Spleen (tissue), 11 donors: ENCODE data around the gene CSH2. TPM values are rescaled to one million over a fixed set of nuclear protein-coding genes. Genes with fewer than 3 reads are reported as not detected.
A peak's percentile ranks its signal among the peaks of the same experiment; 100 is the strongest.

ENCODE experiments used
- DNase-seq: peaks from one replicate; pipeline ENCODE4 v3.0.0-alpha.2; 2020
- H3K27ac ChIP-seq, 8 donors: fragments of 200-600 bp; sonication (generic) in 7 of 8; 1 replicate in 4 of 8; 2 replicates in 4 of 8; pipeline versions ENCODE4 v1.5.0 to v1.8.0; 2016 to 2021; ENCODE audit warnings: inconsistent platforms in 4 of 8, mild to moderate bottlenecking in 4 of 8, moderate library complexity in 1 of 8
- H3K27me3 ChIP-seq, 7 donors: fragments of 200-600 bp; sonication (generic) in 6 of 7; replicated peaks in 1 of 7; 1 replicate in 4 of 7; 2 replicates in 3 of 7; pipeline versions ENCODE4 v1.5.0 to v1.8.0; 2016 to 2021; ENCODE audit warnings: inconsistent platforms in 3 of 7, mild to moderate bottlenecking in 1 of 7
- H3K36me3 ChIP-seq, 6 donors: fragments of 200-600 bp; sonication (generic) in 5 of 6; 1 replicate in 4 of 6; 2 replicates in 2 of 6; pipeline versions ENCODE4 v1.5.0 to v1.8.0; 2016 to 2021; ENCODE audit warnings: inconsistent platforms in 2 of 6
- H3K4me1 ChIP-seq, 6 donors: fragments of 200-600 bp; sonication (generic) in 5 of 6; 1 replicate in 3 of 6; 2 replicates in 3 of 6; pipeline versions ENCODE4 v1.5.0 to v1.8.0; 2016 to 2021; ENCODE audit warnings: inconsistent platforms in 3 of 6
- H3K4me3 ChIP-seq, 8 donors: fragments of 200-600 bp; sonication (generic) in 7 of 8; 1 replicate in 4 of 8; 2 replicates in 4 of 8; pipeline versions ENCODE4 v1.5.0 to v1.8.0; 2016 to 2021; ENCODE audit warnings: inconsistent platforms in 4 of 8, mild to moderate bottlenecking in 4 of 8, moderate library complexity in 2 of 8
- H3K9me3 ChIP-seq, 8 donors: fragments of 200-600 bp; sonication (generic) in 7 of 8; 1 replicate in 4 of 8; 2 replicates in 4 of 8; pipeline versions ENCODE4 v1.5.0 to v1.8.0; 2016 to 2021; ENCODE audit warnings: inconsistent platforms in 4 of 8
- POLR2A ChIP-seq, 3 donors: fragments of 450-650 bp; IDR thresholded peaks; one replicate each; pipeline ENCODE4 v1.5.1; 2017; ENCODE audit warnings: antibody characterized with exemption in 3 of 3, mild to moderate bottlenecking in 1 of 3
- POLR2AphosphoS5 ChIP-seq, 3 donors: sonication (generic); formaldehyde crosslinking; IDR thresholded peaks; one replicate each; pipeline ENCODE4 v1.5.1; 2017; ENCODE audit warnings: antibody characterized with exemption in 3 of 3
- WGBS, 5 donors: extraction: QIAGEN DNeasy Blood & Tissue Kit in 3 of 5; methylation state at CpG; one replicate each; pipeline versions ENCODE4 v1.1.5 to v1.1.7; 2013 to 2018; 5-methylcytosine and 5-hydroxymethylcytosine counted together
- intact Hi-C: fragments of 100-400 bp; cut with DNase I; formaldehyde crosslinking; loops from one replicate; pipeline ENCODE4 v1.15.0; 2023; ENCODE audit warnings: low total_unique reads
- polyA plus RNA-seq, 3 donors: library from polyadenylated mRNA; stranded (reverse); fragments of 200-250 nt; gene quantifications; one replicate each; pipeline ENCODE4 v1.2.1, GENCODE V29; 2013
- small RNA-seq, 4 donors: library from RNA; depleted of rRNA; stranded (forward); fragments of <200 nt; gene quantifications; one replicate each; pipeline ENCODE3, GENCODE V24; 2016
- total RNA-seq, 7 donors: library from RNA; depleted of rRNA in 3 of 7; stranded (reverse); fragments of >200 nt in 3 of 7; fragmentation: NEBNext Ultra II Directional in 4 of 7; extraction: Animal tissue kit (Norgen Biotek cat#: 25700) in 4 of 7; gene quantifications; one replicate each; pipeline versions ENCODE4 v1.1.0 to v1.2.1, GENCODE V29; 2016 to 2021
- TF ChIP-seq, protein P1 (sequence below), 11 experiments: fragments of 200-600 bp in 7 of 11; fragments of 450-650 bp in 4 of 11; sonication (generic) in 4 of 11; IDR thresholded peaks in 8 of 11; conservative IDR thresholded peaks in 3 of 11; 1 replicate in 7 of 11; 2 replicates in 4 of 11; pipeline versions ENCODE4 v1.4.0 to v1.8.0; 2016 to 2021; ENCODE audit warnings: antibody characterized with exemption in 11 of 11, inconsistent platforms in 4 of 11, mild to moderate bottlenecking in 1 of 11
- donor health status: healthy with polysubstance abuse.
- donor health status: DM: no; HTN: no; CAD: no; lungs with moderate emphysema.
- donor health status: DM: no; HTN: no; CAD: no.
- donor health status: Bipolar disorder and iron deficiency.
- donor health status: healthy.
- donor health status: DM: no; HTN: no; CAD: no.
- donor health status: DM: yes; HTN: yes; CAD: no.

The CSH2 gene
- total and polyA plus RNA-seq, 10 donors: not detected

DNA sequence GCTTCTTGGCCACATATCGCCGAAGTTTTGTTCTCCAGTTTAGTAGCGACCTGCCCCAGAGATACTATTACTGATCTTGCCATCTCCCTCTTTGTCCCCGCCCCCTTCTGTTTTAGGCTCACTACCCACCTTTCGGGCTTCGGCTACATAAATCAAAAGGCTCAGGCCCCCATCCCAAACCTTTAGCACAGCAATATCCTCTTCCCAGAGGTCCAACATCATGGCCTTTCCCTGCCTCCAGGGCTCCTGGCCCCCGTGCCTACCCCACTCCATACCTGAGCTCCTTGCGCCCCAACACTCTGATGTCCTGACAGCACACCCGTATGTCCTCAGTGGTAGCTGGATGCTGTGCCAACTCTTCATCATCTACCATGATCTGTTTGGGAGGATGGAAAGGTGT lies 49.1 kb downstream of the CSH2 start:
- no peak overlapping the region for H3K4me3 ChIP-seq
- 94 to 97% (median 97%) methylated on average over 9 of the region's 9 CpGs for WGBS, 5 donors
- H3K4me1 ChIP-seq: peaks cover 24 to 91% (median 48%) of the 10 kb centered on the region in 6 donors
- no peak for DNase-seq
- intact Hi-C loops: loop anchor here (10.0 kb wide), 2 partner anchors 50 to 130 kb away; partner anchors contain the start of genes CCDC47 and DDX42
- no peaks in the 10 kb centered on the region for H3K27me3 ChIP-seq
- TF ChIP-seq POLR2AphosphoS5 (IDR thresholded peaks at IDR 0.05) (no peak), POLR2A (IDR thresholded peaks at IDR 0.05) (no peak)
- TF ChIP-seq, protein P1, sequence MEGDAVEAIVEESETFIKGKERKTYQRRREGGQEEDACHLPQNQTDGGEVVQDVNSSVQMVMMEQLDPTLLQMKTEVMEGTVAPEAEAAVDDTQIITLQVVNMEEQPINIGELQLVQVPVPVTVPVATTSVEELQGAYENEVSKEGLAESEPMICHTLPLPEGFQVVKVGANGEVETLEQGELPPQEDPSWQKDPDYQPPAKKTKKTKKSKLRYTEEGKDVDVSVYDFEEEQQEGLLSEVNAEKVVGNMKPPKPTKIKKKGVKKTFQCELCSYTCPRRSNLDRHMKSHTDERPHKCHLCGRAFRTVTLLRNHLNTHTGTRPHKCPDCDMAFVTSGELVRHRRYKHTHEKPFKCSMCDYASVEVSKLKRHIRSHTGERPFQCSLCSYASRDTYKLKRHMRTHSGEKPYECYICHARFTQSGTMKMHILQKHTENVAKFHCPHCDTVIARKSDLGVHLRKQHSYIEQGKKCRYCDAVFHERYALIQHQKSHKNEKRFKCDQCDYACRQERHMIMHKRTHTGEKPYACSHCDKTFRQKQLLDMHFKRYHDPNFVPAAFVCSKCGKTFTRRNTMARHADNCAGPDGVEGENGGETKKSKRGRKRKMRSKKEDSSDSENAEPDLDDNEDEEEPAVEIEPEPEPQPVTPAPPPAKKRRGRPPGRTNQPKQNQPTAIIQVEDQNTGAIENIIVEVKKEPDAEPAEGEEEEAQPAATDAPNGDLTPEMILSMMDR (IDR thresholded peaks at IDR 0.05 in 8 of 11, conservative IDR thresholded peaks at IDR 0.05 in 3 of 11): no peak
- H3K9me3 ChIP-seq: no peaks in the 10 kb centered on the region
- peak overlapping the region in 3 of 8 donors; percentile 32 to 94 (median 53) for H3K27ac ChIP-seq
- H3K36me3 ChIP-seq: peaks cover 0 to 75% (median 65%) of the 10 kb centered on the region in 6 donors

DNA sequence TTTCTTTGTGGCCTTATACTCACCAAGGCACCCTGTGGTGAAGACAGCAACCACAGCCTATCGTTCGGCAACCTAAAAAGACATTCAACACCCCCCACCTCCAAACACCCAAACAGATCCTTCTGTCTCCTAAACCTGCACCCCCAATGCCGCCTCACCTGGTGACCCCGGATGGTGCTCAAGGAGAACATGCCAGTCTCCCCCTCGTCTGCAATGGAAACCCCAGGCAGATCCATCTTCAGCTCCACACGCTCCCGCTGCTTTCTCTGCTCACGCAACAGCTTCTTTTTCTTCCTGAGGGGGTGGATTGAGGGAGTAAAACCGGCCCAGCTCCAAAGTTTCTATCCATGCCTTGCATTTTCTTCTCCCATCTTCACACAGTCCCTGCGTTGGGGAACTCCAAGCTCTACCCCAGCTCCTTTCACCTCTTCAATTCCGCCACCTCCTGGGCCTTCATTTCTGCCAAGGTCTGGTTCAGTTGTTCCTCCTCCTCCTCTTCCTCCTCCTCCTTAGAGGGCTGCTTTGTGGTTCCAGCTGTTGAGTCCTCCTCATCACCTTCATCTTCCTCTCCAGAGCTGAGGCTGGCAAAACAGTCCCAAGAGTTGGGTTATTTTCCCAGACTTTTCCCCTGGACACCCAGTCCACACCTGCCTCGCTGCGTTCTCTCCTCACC lies 49.7 kb downstream of the CSH2 start:
- Histone ChIP-seq H3K27me3 (no peaks in the 10 kb centered on the region), H3K4me1 (peaks cover 19 to 90% (median 44%) of the 10 kb centered on the region in 6 donors), H3K9me3 (no peaks in the 10 kb centered on the region), H3K27ac (no peak overlapping the region), H3K4me3 (no peak overlapping the region), H3K36me3 (peaks cover 0 to 75% (median 67%) of the 10 kb centered on the region in 6 donors)
- intact Hi-C loops: loop anchor here (10.0 kb wide), 2 partner anchors 49 to 129 kb away; partner anchors contain the start of genes CCDC47 and DDX42
- TF ChIP-seq, protein P1 (IDR thresholded peaks at IDR 0.05 in 8 of 11, conservative IDR thresholded peaks at IDR 0.05 in 3 of 11): no peak
- no peak for TF ChIP-seq POLR2A (IDR thresholded peaks at IDR 0.05)
- no peak for TF ChIP-seq POLR2AphosphoS5 (IDR thresholded peaks at IDR 0.05)
- WGBS, 5 donors: 92 to 94% (median 93%) methylated on average over 13 of the region's 13 CpGs
- DNase-seq: no peak

DNA sequence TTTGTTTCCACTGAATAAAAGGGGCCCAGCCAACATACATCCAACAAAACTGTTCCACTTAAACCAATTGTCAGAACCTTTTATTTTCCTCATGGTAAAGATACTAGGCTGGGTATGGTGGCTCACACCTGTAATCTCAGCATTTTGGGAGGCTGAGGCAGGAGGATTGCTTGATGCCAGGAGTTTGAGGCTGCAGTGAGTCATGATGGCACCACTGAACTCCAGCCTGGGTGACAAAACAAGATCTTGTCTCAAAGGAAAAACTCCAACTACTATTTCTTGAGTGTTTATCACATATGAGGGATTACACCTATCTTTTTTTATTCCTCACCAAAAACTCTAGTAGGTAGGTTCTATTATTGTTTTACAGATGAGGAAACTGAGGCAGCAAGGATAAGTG lies 50.9 kb downstream of the CSH2 start:
- no peak for DNase-seq
- Histone ChIP-seq H3K9me3 (no peaks in the 10 kb centered on the region), H3K4me3 (no peak overlapping the region), H3K27me3 (no peaks in the 10 kb centered on the region), H3K4me1 (peaks cover 9 to 79% (median 34%) of the 10 kb centered on the region in 6 donors), H3K36me3 (peaks cover 0 to 84% (median 80%) of the 10 kb centered on the region in 6 donors), H3K27ac (peak overlapping the region in 2 of 8 donors; percentile 41 to 42)
- intact Hi-C loops: loop anchor here (10.0 kb wide), 2 partner anchors 48 to 128 kb away; partner anchors contain the start of genes CCDC47 and DDX42
- no peak for TF ChIP-seq POLR2AphosphoS5 (IDR thresholded peaks at IDR 0.05)
- no peak for TF ChIP-seq POLR2A (IDR thresholded peaks at IDR 0.05)
- TF ChIP-seq, protein P1 (IDR thresholded peaks at IDR 0.05 in 8 of 11, conservative IDR thresholded peaks at IDR 0.05 in 3 of 11): no peak

Small RNA genes lying within 50 kb of the gene (small RNA-seq; reads per million reads assigned to genes)
- gene AC040958.1: 0 reads per million in 4 donors
- 0 reads per million in 4 donors for gene AC127029.1
- gene GH1: 0 reads per million in 4 donors

Other genes with a start within 250 kb of the CSH2 start
- 100 to 1,000 TPM; 211 to 381 (median 249) TPM for gene LIMD2, start 173.6 kb downstream of the CSH2 start, total RNA-seq
- gene LIMD2, start 173.6 kb downstream of the CSH2 start, polyA plus RNA-seq: 100 to 1,000 TPM; 414 to 554 (median 480) TPM
- gene STRADA, start 131.9 kb downstream of the CSH2 start, total RNA-seq: 10 to 100 TPM; 43.9 to 72.0 (median 60.7) TPM
- 10 to 100 TPM; 20.5 to 31.3 (median 26.6) TPM for gene STRADA, start 131.9 kb downstream of the CSH2 start, polyA plus RNA-seq
- 10 to 100 TPM; 50.7 to 74.0 (median 63.6) TPM for gene CCDC47, start 100.1 kb downstream of the CSH2 start, total RNA-seq
- gene CCDC47, start 100.1 kb downstream of the CSH2 start, polyA plus RNA-seq: 10 to 100 TPM in 2 of 3 donors, 1 to 10 TPM in 1; 8.9 to 15.7 (median 13.1) TPM
- 100 to 1,000 TPM; 107 to 136 (median 126) TPM for gene DDX42, start 99.5 kb downstream of the CSH2 start, total RNA-seq
- 10 to 100 TPM; 45.0 to 70.5 (median 61.8) TPM for gene DDX42, start 99.5 kb downstream of the CSH2 start, polyA plus RNA-seq
- gene PSMC5, start 46.2 kb downstream of the CSH2 start, total RNA-seq: 100 to 1,000 TPM in 2 of 7 donors, 10 to 100 TPM in 5; 74.5 to 102 (median 97.2) TPM
- gene PSMC5, start 46.2 kb downstream of the CSH2 start, polyA plus RNA-seq: 100 to 1,000 TPM; 135 to 175 (median 147) TPM
- gene FTSJ3, start 46.0 kb downstream of the CSH2 start, total RNA-seq: 10 to 100 TPM; 26.1 to 45.7 (median 37.7) TPM
- 10 to 100 TPM; 13.5 to 22.9 (median 16.3) TPM for gene FTSJ3, start 46.0 kb downstream of the CSH2 start, polyA plus RNA-seq
- 100 to 1,000 TPM in 3 of 7 donors, 10 to 100 TPM in 4; 76.5 to 154 (median 95.7) TPM for gene SMARCD2, start 31.0 kb downstream of the CSH2 start, total RNA-seq
- gene SMARCD2, start 31.0 kb downstream of the CSH2 start, polyA plus RNA-seq: 10 to 100 TPM; 47.3 to 84.8 (median 57.9) TPM
- gene GH2, start 8.3 kb upstream of the CSH2 start, total RNA-seq: not detected
- not detected for gene GH2, start 8.3 kb upstream of the CSH2 start, polyA plus RNA-seq
- not detected for gene CSH1, start 22.9 kb upstream of the CSH2 start, total RNA-seq
- not detected for gene CSH1, start 22.9 kb upstream of the CSH2 start, polyA plus RNA-seq
- gene CSHL1, start 37.6 kb upstream of the CSH2 start, total RNA-seq: not detected
- gene CSHL1, start 37.6 kb upstream of the CSH2 start, polyA plus RNA-seq: under 1 TPM in 1 of 3 donors, not detected in 2; 0.06 TPM
- 1 to 10 TPM in 2 of 7 donors, under 1 TPM in 3, not detected in 2; 0.47 to 1.4 (median 0.79) TPM for gene GH1, start 45.2 kb upstream of the CSH2 start, total RNA-seq
- 1 to 10 TPM in 1 of 3 donors, under 1 TPM in 2; 0.29 to 1.5 (median 0.65) TPM for gene GH1, start 45.2 kb upstream of the CSH2 start, polyA plus RNA-seq
- 100 to 1,000 TPM; 149 to 226 (median 192) TPM for gene CD79B, start 58.7 kb upstream of the CSH2 start, total RNA-seq
- 100 to 1,000 TPM; 386 to 659 (median 624) TPM for gene CD79B, start 58.7 kb upstream of the CSH2 start, polyA plus RNA-seq
- gene SCN4A, start 99.2 kb upstream of the CSH2 start, total RNA-seq: 1 to 10 TPM in 5 of 7 donors, under 1 TPM in 2; 0.54 to 4.0 (median 1.3) TPM
- under 1 TPM; 0.14 to 0.70 (median 0.26) TPM for gene SCN4A, start 99.2 kb upstream of the CSH2 start, polyA plus RNA-seq
- 1 to 10 TPM; 1.6 to 9.1 (median 3.5) TPM for gene PRR29, start 124.7 kb upstream of the CSH2 start, total RNA-seq
- 1 to 10 TPM in 1 of 3 donors, under 1 TPM in 2; 0.65 to 3.6 (median 0.73) TPM for gene PRR29, start 124.7 kb upstream of the CSH2 start, polyA plus RNA-seq
- gene ICAM2, start 147.0 kb upstream of the CSH2 start, total RNA-seq: 100 to 1,000 TPM; 136 to 412 (median 275) TPM
- gene ICAM2, start 147.0 kb upstream of the CSH2 start, polyA plus RNA-seq: 100 to 1,000 TPM in 1 of 3 donors, 10 to 100 TPM in 2; 79.2 to 108 (median 86.7) TPM